ENCODE results near the gene ANGPTL4. TPM values are rescaled to one million over a fixed set of nuclear protein-coding genes. Genes with fewer than 3 reads are reported as not detected.

ANGPTL4 gene
- total and polyA plus RNA-seq, 2 of the 13 experiments (the other 11 are each of a cell fraction or from before 2014, with no cell fraction given), result 0.80 to 21.7 TPM

GRCh38 chr19:8321067-8321985 lies 42.6 kb upstream of the ANGPTL4 start, which contains the start of the genes NDUFA7 and RPS28 (continued):
- TF ChIP-seq LBX2 (CRISPR knock-in tag; IDR thresholded peaks at IDR 0.05; ENCODE audit: borderline replicate concordance), result 0 out of 2 replicates have a peak, but pooled peaks have one; percentile 41
- peak; percentile 83; the same call in 1 of the 2 replicates for TF ChIP-seq ZNF616 (CRISPR knock-in tag; IDR thresholded peaks at IDR 0.05; ENCODE audit: low read depth)
- 0 out of 2 replicates have a peak, but pooled peaks have one; percentile 50 for TF ChIP-seq KLF12 (CRISPR knock-in tag; IDR thresholded peaks at IDR 0.05; ENCODE audit: borderline replicate concordance)
- TF ChIP-seq FIP1L1 (IDR thresholded peaks at IDR 0.05; ENCODE audit: borderline replicate concordance, insufficient read depth, low read depth, low read length), result no peak
- TF ChIP-seq CHD4 (IDR thresholded peaks at IDR 0.05; ENCODE audit: borderline replicate concordance, low read length), result no peak
- TF ChIP-seq ZNF318 (CRISPR knock-in tag; IDR thresholded peaks at IDR 0.05), result peak; percentile 42; the same call in 1 of the 2 replicates
- 0 out of 2 replicates have a peak, but pooled peaks have one; percentile 14 for TF ChIP-seq GATAD2A (CRISPR knock-in tag; IDR thresholded peaks at IDR 0.05)
- no peak for TF ChIP-seq PHB2 (IDR thresholded peaks at IDR 0.05; ENCODE audit: partially characterized antibody)
- 0 out of 2 replicates have a peak, but pooled peaks have one; percentile 82 for TF ChIP-seq PCBP1 (IDR thresholded peaks at IDR 0.05; ENCODE audit: borderline replicate concordance, low read depth, low read length)
- TF ChIP-seq YY1 (IDR thresholded peaks at IDR 0.05; ENCODE audit: insufficient read depth, insufficient replicate concordance, low read depth, low read length), result peak; percentile 95
- no peak for TF ChIP-seq ZNF18 (CRISPR knock-in tag; IDR thresholded peaks at IDR 0.05; ENCODE audit: insufficient replicate concordance)
- peak; percentile 33; the same call in 1 of the 2 replicates for TF ChIP-seq CBX5 (CRISPR knock-in tag; IDR thresholded peaks at IDR 0.05; ENCODE audit: borderline replicate concordance)
